G401 (cell line): ENCODE results near the gene FREM2. TPM values are rescaled to one million over a fixed set of nuclear protein-coding genes. Genes with fewer than 3 reads are reported as not detected.

Experiments used
- DNase-seq: peaks from one replicate; pipeline ENCODE4 v3.0.0-alpha.2; 2015; ENCODE audit warnings: low spot score
- in situ Hi-C: cut with HindIII; loops from 2 replicates; pipeline ENCODE4 v1.10.0; 2016; ENCODE audit warnings: low sequenced_read_pairs, mixed read lengths
- total RNA-seq: library from RNA; depleted of rRNA; stranded (reverse); fragments of >200 nt; shearing (Covaris generic); gene quantifications from 2 replicates; pipeline ENCODE4 v1.2.3, GENCODE V29; 2014; rRNA removed

The FREM2 gene
- under 0.01 TPM in 1 of 2 replicates, not detected in the other for total RNA-seq

GRCh38 chr13:38686577-38687245, at the start of gene FREM2:
FREM2 (plus strand) TSS chr13:38687077; CDS start chr13:38687345, 268 bp downstream.
- in situ Hi-C loops, result no loop called here
- peak; percentile 19 for DNase-seq

GRCh38 chr13:38637576-38637975, 49.3 kb upstream of the FREM2 start:
- in situ Hi-C loops, result no loop called here
- DNase-seq, result no peak

- no peak for DNase-seq
- in situ Hi-C loops, result no loop called here
Measured at GRCh38 chr13:38641164-38641948, 45.5 kb upstream of the FREM2 start.

GRCh38 chr13:38647312-38647711, 39.6 kb upstream of the FREM2 start:
- in situ Hi-C loops, result no loop called here
- no peak for DNase-seq

GRCh38 chr13:38648912-38649311, 38.0 kb upstream of the FREM2 start:
- in situ Hi-C loops, result no loop called here
- no peak for DNase-seq

GRCh38 chr13:38656699-38657098, 30.2 kb upstream of the FREM2 start:
- DNase-seq, result no peak
- in situ Hi-C loops, result no loop called here

- no peak for DNase-seq
- in situ Hi-C loops, result no loop called here
Measured at GRCh38 chr13:38657191-38657590, 29.7 kb upstream of the FREM2 start.

GRCh38 chr13:38658906-38659305, 28.0 kb upstream of the FREM2 start:
- in situ Hi-C loops, result no loop called here
- no peak for DNase-seq

GRCh38 chr13:38661010-38661675, 25.7 kb upstream of the FREM2 start:
- in situ Hi-C loops, result no loop called here
- no peak for DNase-seq

- DNase-seq, result no peak
- in situ Hi-C loops, result no loop called here
Measured at GRCh38 chr13:38662362-38662761, 24.5 kb upstream of the FREM2 start.

- DNase-seq, result no peak
- in situ Hi-C loops, result no loop called here
Measured at GRCh38 chr13:38664906-38665305, 22.0 kb upstream of the FREM2 start.

- no peak for DNase-seq
- in situ Hi-C loops, result no loop called here
Measured at GRCh38 chr13:38667526-38668109, 19.3 kb upstream of the FREM2 start.

GRCh38 chr13:38669234-38669964, 17.5 kb upstream of the FREM2 start:
- in situ Hi-C loops, result no loop called here
- DNase-seq, result no peak

GRCh38 chr13:38670627-38671026, 16.2 kb upstream of the FREM2 start:
- DNase-seq, result no peak
- in situ Hi-C loops, result no loop called here

GRCh38 chr13:38671980-38672379, 14.9 kb upstream of the FREM2 start:
- in situ Hi-C loops, result no loop called here
- DNase-seq, result no peak

- in situ Hi-C loops, result no loop called here
- DNase-seq, result no peak
Measured at GRCh38 chr13:38674208-38674607, 12.7 kb upstream of the FREM2 start.

GRCh38 chr13:38680912-38681311, 6.0 kb upstream of the FREM2 start:
- no peak for DNase-seq
- in situ Hi-C loops, result no loop called here

- no peak for DNase-seq
- in situ Hi-C loops, result no loop called here
Measured at GRCh38 chr13:38684714-38685113, 2.2 kb upstream of the FREM2 start.

- in situ Hi-C loops, result no loop called here
- DNase-seq, result no peak
Measured at GRCh38 chr13:38685431-38685830, 1.4 kb upstream of the FREM2 start.
